A549 (cell line): ENCODE measurements around the gene TEN1. TPM values are rescaled to one million over a fixed set of nuclear protein-coding genes. Genes with fewer than 3 reads are reported as not detected.

Source experiments
- ATAC-seq, 2 experiments: fragments of 200-7000 bp in 1 of 2; fragments of >200 bp in 1 of 2; cut with Nextera tagmentation in 1 of 2; cut with Tn5 transposase in 1 of 2; 3 replicates each; pipeline versions ENCODE4 v1.8.0 to v1.9.1; 2018 to 2020; ENCODE audit warnings: mild to moderate bottlenecking in 1 of 2, moderate library complexity in 1 of 2
- CTCF ChIA-PET: fragments of 300-600 bp; sonication (Branson Sonifier 250); formaldehyde crosslinking; extraction: SDS; loops from one replicate; lab custom pipeline; 2021; ENCODE audit warnings: antibody characterized with exemption, inconsistent platforms; lab: Yijun Ruan, JAX
- POLR2A ChIA-PET: fragments of 350-600 bp; formaldehyde crosslinking; extraction: SDS; loops from one replicate; lab custom pipeline; 2021; ENCODE audit warnings: antibody characterized with exemption, inconsistent platforms; lab: Yijun Ruan, JAX
- DNase-seq, 2 experiments: peaks; one replicate each; pipeline versions ENCODE4 v3.0.0 to v3.0.0-alpha.2; 2011 to 2016; ENCODE audit warnings: low read depth in 1 of 2, low spot score in 1 of 2
- FAIRE-seq: peaks from 2 replicates; lab custom pipeline; 2011; peaks lifted over from hg19 to GRCh38; lab: Jason Lieb, UNC
- H3K27ac ChIP-seq, 2 experiments: fragments of >200 bp; sonication (Bioruptor Twin); formaldehyde crosslinking; 3 replicates each; pipeline ENCODE4 v1.5.1; 2016 to 2017
- H3K4me1 ChIP-seq: fragments of >200 bp; sonication (Bioruptor Twin); formaldehyde crosslinking; 3 replicates; pipeline ENCODE4 v1.6.1; 2016
- H3K4me2 ChIP-seq: fragments of >200 bp; sonication (Bioruptor Twin); formaldehyde crosslinking; 3 replicates; pipeline ENCODE4 v1.6.1; 2016
- H3K4me3 ChIP-seq: fragments of >200 bp; sonication (Bioruptor Twin); formaldehyde crosslinking; 3 replicates; pipeline ENCODE4 v1.5.1; 2016
- H3K9me3 ChIP-seq: fragments of >200 bp; sonication (Bioruptor Twin); formaldehyde crosslinking; 3 replicates; pipeline ENCODE4 v1.6.1; 2016
- EHMT2 ChIP-seq: fragments of 200-600 bp; sonication (generic); IDR thresholded peaks from 2 replicates; pipeline ENCODE4 v1.6.1; 2016; ENCODE audit warnings: antibody characterized with exemption, low read depth, mild to moderate bottlenecking, moderate library complexity
- ESRRA ChIP-seq: fragments of 150-350 bp; IDR thresholded peaks from 2 replicates; pipeline ENCODE4 v1.6.1; 2014; ENCODE audit warnings: mild to moderate bottlenecking, low read length, borderline replicate concordance
- FOXS1 ChIP-seq: fragments of 250-450 bp; sonication (Bioruptor Pico); IDR thresholded peaks from 2 replicates; pipeline ENCODE4 v1.5.0; 2020; ENCODE audit warnings: mild to moderate bottlenecking, moderate library complexity
- GATA3 ChIP-seq: IDR thresholded peaks from 2 replicates; pipeline ENCODE4 v1.6.1; 2012; ENCODE audit warnings: borderline replicate concordance
- HEYL ChIP-seq: fragments of 250-450 bp; sonication (Bioruptor Pico); IDR thresholded peaks from 2 replicates; pipeline ENCODE4 v1.8.0; 2021; ENCODE audit warnings: mild to moderate bottlenecking, moderate library complexity
- HOXB5 ChIP-seq: fragments of 250-450 bp; sonication (Bioruptor Pico); IDR thresholded peaks from 2 replicates; pipeline ENCODE4 v1.5.0; 2020; ENCODE audit warnings: mild to moderate bottlenecking, moderate library complexity
- MYC ChIP-seq: IDR thresholded peaks from 2 replicates; pipeline ENCODE4 v1.6.1; 2012; ENCODE audit warnings: mild to moderate bottlenecking, inconsistent platforms, low read length, improper control_type of control experiment, borderline replicate concordance
- POLR2AphosphoS2 ChIP-seq: conservative IDR thresholded peaks from 2 replicates; pipeline ENCODE4 v1.6.1; 2012; ENCODE audit warnings: low read length, improper control_type of control experiment, inconsistent platforms
- RARB ChIP-seq: fragments of 250-450 bp; sonication (Bioruptor Pico); IDR thresholded peaks from 2 replicates; pipeline ENCODE4 v1.8.0; 2021; ENCODE audit warnings: mild to moderate bottlenecking, moderate library complexity
- RFX5 ChIP-seq: fragments of 450-650 bp; IDR thresholded peaks from 2 replicates; pipeline ENCODE4 v1.7.1; 2014; ENCODE audit warnings: antibody characterized with exemption, mild to moderate bottlenecking, moderate library complexity
- SMC3 ChIP-seq: fragments of >200 bp; sonication (Bioruptor Twin); formaldehyde crosslinking; IDR thresholded peaks from 3 replicates; pipeline ENCODE4 v1.6.1; 2018; ENCODE audit warnings: inconsistent platforms
- TFCP2L1 ChIP-seq: fragments of 250-450 bp; sonication (Bioruptor Pico); IDR thresholded peaks from 2 replicates; pipeline ENCODE4 v1.5.0; 2021; ENCODE audit warnings: mild to moderate bottlenecking
- TP53 ChIP-seq: fragments of 250-450 bp; sonication (Bioruptor Pico); IDR thresholded peaks from 2 replicates; pipeline ENCODE4 v1.5.0; 2021; ENCODE audit warnings: mild to moderate bottlenecking, moderate library complexity
- ZC3H11A ChIP-seq: fragments of 450-650 bp; IDR thresholded peaks from 2 replicates; pipeline ENCODE4 v1.6.1; 2014; ENCODE audit warnings: antibody characterized with exemption, mild to moderate bottlenecking
- WGBS: methylation state at CpG from one replicate; pipeline ENCODE4 v1.1.6; 2017; ENCODE audit errors: missing lambda C conversion rate; 5-methylcytosine and 5-hydroxymethylcytosine counted together
- polyA plus RNA-seq, 4 experiments: library from polyadenylated mRNA; depleted of rRNA in 3 of 4; stranded (reverse); fragments of >200 nt; fragmentation: RNase III in 1 of 4; extraction: RNeasy Plus Mini Kit Qiagen cat#74134 plus additional on column Dnase treatment in 1 of 4; gene quantifications; 2 replicates in 3 of 4; 3 replicates in 1 of 4; pipeline ENCODE4 v1.2.3, GENCODE V29; 2011 to 2017
- TF ChIP-seq, protein P1 (sequence below): fragments of 250-450 bp; sonication (Bioruptor Pico); IDR thresholded peaks from 2 replicates; pipeline ENCODE4 v1.5.0; 2021; ENCODE audit warnings: mild to moderate bottlenecking, moderate library complexity, borderline replicate concordance
- TF ChIP-seq, protein P2 (sequence below): fragments of 150-350 bp; IDR thresholded peaks from 2 replicates; pipeline ENCODE4 v1.6.1; 2014; ENCODE audit warnings: low read depth, mild to moderate bottlenecking, low read length
- TF ChIP-seq, protein P3 (sequence below): IDR thresholded peaks from 2 replicates; pipeline ENCODE4 v1.6.1; 2012
- TF ChIP-seq, protein P4 (sequence below): fragments of >200 bp; sonication (Bioruptor Twin); formaldehyde crosslinking; IDR thresholded peaks from 3 replicates; pipeline ENCODE4 v1.6.1; 2016

TEN1 gene
- polyA plus RNA-seq, 2 of the 4 experiments (the other 2 are of a cell fraction): 11.8 to 15.7 TPM

DNA sequence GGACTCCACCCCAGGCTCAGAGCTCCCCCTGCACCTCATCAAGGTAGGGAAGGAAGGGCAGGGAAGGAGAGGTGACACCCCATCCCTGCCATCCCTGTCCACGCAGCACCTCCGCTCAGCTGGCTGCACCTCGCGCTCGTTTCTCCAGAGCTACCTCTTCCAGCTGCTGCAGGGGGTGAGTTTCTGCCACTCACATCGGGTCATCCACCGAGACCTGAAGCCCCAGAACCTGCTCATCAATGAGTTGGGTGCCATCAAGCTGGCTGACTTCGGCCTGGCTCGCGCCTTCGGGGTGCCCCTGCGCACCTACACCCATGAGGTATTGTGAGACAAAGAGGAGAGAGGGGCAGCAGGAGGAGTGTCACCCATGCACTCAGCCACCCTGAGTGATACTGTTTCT lies 23.1 kb downstream of the TEN1 start:
- no peaks in the 10 kb centered on the region for H3K9me3 ChIP-seq
- TF ChIP-seq MYC (no peak), GATA3 (no peak), TFCP2L1 (CRISPR knock-in tag) (no peak)
- TF ChIP-seq, protein P1, sequence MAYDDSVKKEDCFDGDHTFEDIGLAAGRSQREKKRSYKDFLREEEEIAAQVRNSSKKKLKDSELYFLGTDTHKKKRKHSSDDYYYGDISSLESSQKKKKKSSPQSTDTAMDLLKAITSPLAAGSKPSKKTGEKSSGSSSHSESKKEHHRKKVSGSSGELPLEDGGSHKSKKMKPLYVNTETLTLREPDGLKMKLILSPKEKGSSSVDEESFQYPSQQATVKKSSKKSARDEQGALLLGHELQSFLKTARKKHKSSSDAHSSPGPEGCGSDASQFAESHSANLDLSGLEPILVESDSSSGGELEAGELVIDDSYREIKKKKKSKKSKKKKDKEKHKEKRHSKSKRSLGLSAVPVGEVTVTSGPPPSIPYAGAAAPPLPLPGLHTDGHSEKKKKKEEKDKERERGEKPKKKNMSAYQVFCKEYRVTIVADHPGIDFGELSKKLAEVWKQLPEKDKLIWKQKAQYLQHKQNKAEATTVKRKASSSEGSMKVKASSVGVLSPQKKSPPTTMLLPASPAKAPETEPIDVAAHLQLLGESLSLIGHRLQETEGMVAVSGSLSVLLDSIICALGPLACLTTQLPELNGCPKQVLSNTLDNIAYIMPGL (CRISPR knock-in tag): no peak
- TF ChIP-seq, all 56 proteins: peak for 0
- ChIA-PET POLR2A (interaction anchor here (1.5 kb wide), 1 partner anchor 23 kb away, joined by 6 read pairs; the partner anchor contains the start of genes ACOX1 and TEN1), CTCF (interaction anchor here (1.0 to 24.2 kb wide), 15 partner anchors 13 to 302 kb away, joined by 3 to 408 read pairs (median 5); partner anchors contain the start of genes ACOX1, MRPL38, TEN1 and WBP2)
- no peak overlapping the region for H3K4me3 ChIP-seq
- WGBS: 97% methylated on average over 12 of the region's 12 CpGs
- FAIRE-seq (no peak), ATAC-seq (no peak), DNase-seq (no peak)
- H3K27ac ChIP-seq: no peak overlapping the region
- H3K4me1 ChIP-seq: peaks cover 11% of the 10 kb centered on the region; the same call in 2 of the 3 replicates
- H3K4me2 ChIP-seq: no peak overlapping the region

DNA sequence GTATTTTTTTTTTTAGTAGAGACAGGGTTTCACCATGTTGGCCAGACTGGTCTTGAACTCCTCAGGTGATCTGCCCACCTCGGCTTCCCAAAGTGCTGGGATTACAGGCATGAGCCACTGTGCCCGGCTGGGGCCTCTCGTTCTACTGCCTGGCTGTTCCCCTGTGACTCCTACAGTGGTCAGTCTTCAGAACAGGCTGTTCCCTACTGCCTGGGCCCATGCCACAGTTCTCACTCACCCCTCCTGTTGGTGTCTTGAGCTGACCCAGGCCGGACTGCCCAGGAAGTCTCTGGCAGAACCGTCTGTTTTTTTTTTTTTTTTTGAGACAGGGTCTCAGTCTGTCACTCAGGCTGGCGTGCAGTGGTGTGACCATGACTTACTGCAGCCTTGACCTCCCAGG lies 24.9 kb downstream of the TEN1 start:
- WGBS: 95% methylated on average over 6 of the region's 6 CpGs
- Histone ChIP-seq H3K4me2 (no peak overlapping the region), H3K4me3 (no peak overlapping the region), H3K9me3 (no peaks in the 10 kb centered on the region), H3K27ac (no peak overlapping the region), H3K4me1 (peaks cover 3% of the 10 kb centered on the region; the same call in 1 of the 3 replicates)
- FAIRE-seq (no peak), DNase-seq (no peak), ATAC-seq (no peak)
- TF ChIP-seq POLR2AphosphoS2: no peak
- no peak for TF ChIP-seq FOXS1 (CRISPR knock-in tag)
- no peak for TF ChIP-seq SMC3
- TF ChIP-seq, protein P2, sequence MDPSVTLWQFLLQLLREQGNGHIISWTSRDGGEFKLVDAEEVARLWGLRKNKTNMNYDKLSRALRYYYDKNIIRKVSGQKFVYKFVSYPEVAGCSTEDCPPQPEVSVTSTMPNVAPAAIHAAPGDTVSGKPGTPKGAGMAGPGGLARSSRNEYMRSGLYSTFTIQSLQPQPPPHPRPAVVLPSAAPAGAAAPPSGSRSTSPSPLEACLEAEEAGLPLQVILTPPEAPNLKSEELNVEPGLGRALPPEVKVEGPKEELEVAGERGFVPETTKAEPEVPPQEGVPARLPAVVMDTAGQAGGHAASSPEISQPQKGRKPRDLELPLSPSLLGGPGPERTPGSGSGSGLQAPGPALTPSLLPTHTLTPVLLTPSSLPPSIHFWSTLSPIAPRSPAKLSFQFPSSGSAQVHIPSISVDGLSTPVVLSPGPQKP: no peak
- ChIA-PET POLR2A (interaction anchor here (0.7 kb wide), 1 partner anchor 138 kb away, joined by 4 read pairs; no protein-coding TSS in a partner anchor), CTCF (interaction anchor here (0.6 to 24.2 kb wide), 19 partner anchors 8 to 276 kb away, joined by 3 to 408 read pairs (median 7); partner anchors contain the start of genes EVPL, EXOC7, MRPL38 and TRIM65)

DNA sequence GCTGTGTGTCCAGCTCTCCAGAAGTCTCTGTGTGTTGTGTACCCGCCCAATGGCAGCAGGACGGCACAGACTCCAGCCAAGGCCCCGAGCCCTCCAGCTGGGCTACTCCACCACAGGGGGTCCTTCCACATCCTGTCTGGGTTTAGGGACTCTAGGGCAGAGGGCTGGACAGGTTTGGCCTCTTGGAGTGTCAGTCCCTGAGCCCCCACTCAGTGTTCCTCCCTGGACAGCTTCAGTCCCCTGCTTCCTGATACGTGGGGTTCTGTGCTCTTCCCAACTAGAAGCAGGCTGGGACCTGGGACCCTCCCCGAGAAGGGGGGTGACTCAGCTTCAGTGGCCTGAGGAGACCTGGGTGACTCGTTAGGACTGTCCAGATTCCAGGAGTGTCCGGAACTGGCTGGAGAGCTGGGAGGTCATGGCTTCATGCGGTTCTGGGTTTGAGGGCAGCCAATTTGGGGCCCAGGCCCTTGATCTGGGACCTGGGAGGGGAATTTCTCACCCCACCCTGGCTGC lies 25.8 kb downstream of the TEN1 start:
- ChIA-PET CTCF (interaction anchor here (0.6 to 24.2 kb wide), 40 partner anchors 9 to 380 kb away, joined by 3 to 408 read pairs (median 4); partner anchors contain the start of genes EVPL, EXOC7, MRPL38 and SPHK1), POLR2A (interaction anchor here (0.7 to 1.1 kb wide), 2 partner anchors 99 to 137 kb away, joined by 3 to 4 read pairs; no protein-coding TSS in a partner anchor)
- Histone ChIP-seq H3K4me3 (no peak overlapping the region), H3K9me3 (no peaks in the 10 kb centered on the region), H3K4me1 (peaks cover 3% of the 10 kb centered on the region; the same call in 1 of the 3 replicates), H3K27ac (0 out of 6 replicates have a peak overlapping the region, but pooled peaks of 1 of the 2 experiments have one; percentile 12), H3K4me2 (no peak overlapping the region)
- ATAC-seq: no peak
- no peak for TF ChIP-seq EHMT2
- TF ChIP-seq ESRRA: no peak
- TF ChIP-seq HOXB5 (CRISPR knock-in tag): no peak
- TF ChIP-seq RARB (CRISPR knock-in tag): no peak
- TF ChIP-seq, protein P3, sequence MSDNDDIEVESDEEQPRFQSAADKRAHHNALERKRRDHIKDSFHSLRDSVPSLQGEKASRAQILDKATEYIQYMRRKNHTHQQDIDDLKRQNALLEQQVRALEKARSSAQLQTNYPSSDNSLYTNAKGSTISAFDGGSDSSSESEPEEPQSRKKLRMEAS: no peak
- no peak for TF ChIP-seq TP53 (CRISPR knock-in tag)
- TF ChIP-seq GATA3: no peak
- no peak for TF ChIP-seq HEYL (CRISPR knock-in tag)
- TF ChIP-seq, protein P4, sequence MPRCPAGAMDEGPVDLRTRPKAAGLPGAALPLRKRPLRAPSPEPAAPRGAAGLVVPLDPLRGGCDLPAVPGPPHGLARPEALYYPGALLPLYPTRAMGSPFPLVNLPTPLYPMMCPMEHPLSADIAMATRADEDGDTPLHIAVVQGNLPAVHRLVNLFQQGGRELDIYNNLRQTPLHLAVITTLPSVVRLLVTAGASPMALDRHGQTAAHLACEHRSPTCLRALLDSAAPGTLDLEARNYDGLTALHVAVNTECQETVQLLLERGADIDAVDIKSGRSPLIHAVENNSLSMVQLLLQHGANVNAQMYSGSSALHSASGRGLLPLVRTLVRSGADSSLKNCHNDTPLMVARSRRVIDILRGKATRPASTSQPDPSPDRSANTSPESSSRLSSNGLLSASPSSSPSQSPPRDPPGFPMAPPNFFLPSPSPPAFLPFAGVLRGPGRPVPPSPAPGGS: no peak
- TF ChIP-seq MYC: no peak
- no peak for TF ChIP-seq ZC3H11A
- no peak for TF ChIP-seq RFX5
- TF ChIP-seq SMC3: no peak
- DNase-seq: no peak
- FAIRE-seq: no peak
- 63% methylated on average over 8 of the region's 8 CpGs for WGBS
